Measurements from ENCODE around the gene WDR37.

The WDR37 gene

GRCh38 chr10:1130995-1131790, 75.0 kb downstream of the WDR37 start:
- FAIRE-seq, result no peak

GRCh38 chr10:1132584-1132983, 76.4 kb downstream of the WDR37 start:
- no peak for FAIRE-seq

- FAIRE-seq, result no peak
These were observed 77.4 kb downstream of the WDR37 start for GRCh38 chr10:1133495-1134045.

DNA sequence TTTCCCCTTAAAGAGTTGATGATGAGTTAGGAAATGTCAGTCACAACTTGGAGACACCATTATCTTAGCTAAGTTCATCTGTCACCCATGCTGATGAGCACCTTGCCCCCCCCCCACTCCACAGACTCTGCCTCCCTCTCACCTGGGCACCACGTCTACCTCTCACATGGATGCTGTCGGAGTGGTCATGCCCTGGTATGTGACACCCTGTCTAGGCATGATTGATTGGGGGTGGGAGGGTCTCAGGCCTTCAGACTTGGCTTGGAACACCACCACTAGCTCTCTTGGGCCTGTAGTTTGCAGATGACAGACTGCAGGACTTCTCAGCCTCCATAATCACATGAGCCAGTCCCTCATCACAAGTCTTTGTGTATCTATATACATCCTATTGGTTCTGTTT, 78.0 kb downstream of the WDR37 start:
- no peak for FAIRE-seq

DNA sequence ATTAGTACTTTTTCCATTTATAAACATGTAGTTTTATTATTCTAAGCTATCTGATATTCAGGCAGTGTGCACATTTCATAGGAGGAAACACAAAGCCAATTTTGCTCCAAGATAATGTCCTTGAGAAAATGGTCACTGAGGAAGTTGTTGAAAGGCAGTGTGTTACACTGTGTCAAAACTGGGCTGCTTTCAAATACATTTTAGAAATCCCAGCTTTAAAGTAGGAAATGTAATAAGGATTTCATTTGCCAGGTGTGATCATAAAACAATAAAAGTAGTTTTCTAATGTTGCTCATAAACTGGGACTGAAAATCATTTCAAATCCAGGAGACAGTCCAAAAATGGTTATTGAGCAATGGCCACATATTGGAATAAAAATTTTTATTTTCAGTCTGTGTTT, 80.1 kb downstream of the WDR37 start:
- no peak for FAIRE-seq

GRCh38 chr10:1137499-1138163, 81.4 kb downstream of the WDR37 start:
- FAIRE-seq, result no peak

GRCh38 chr10:1138529-1138928, 82.3 kb downstream of the WDR37 start:
- FAIRE-seq, result no peak

DNA sequence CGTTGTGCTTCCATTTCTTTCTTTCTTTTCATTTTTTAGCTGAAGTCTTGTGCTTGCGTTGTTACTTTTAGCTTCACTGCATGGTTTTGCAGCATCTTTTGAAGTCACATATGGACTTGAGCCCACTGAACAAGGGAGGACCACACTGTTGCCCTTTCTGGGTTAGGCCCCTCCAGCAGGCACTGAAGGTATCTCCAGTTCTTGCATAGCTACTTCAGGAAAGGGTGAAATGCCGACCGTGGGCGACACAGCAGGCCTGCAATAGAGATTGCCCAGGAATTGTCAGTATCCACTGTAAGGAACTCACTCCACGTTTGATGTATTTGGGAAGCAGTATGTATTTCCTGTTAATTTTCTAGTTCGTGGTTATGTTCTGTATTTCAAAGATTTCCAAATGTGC, 85.1 kb downstream of the WDR37 start:
- no peak for FAIRE-seq

DNA sequence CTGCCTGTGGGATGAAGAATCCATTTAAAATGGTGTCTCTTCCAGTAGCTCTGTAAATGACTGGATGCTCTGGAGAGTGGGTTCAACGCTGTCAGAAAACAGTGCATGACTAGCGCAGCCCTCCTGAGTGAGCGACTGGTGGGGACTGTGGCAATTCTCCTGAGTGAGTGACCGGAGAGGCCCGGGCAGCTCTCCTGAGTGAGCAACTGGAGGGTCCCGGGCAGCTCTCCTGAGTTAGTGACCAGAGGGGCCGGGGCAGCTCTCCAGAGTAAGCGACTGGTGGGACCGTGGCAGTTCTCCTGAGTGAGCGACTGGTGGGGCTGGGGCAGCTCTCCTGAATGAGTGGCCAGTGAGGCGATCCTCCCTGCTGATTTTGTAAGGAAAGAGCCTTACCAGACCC, 85.5 kb downstream of the WDR37 start:
- no peak for FAIRE-seq

DNA sequence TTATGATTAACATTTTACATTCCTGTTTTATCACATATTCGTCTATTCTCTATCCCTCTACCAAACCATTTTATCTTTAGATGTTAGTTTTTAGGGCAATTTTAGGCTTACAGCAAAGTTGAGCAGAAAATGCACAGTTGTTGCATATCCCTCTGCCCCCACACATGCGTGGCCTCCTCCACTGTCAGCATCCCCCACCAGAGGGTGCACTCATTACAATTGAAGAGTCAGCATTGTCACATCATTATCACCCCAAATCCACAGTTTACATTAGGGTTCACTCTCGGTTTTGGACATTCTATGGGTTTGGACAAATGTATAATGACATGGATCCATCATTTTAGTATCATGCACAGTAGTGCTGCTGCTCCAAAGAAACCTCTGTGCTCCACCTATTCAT, 86.4 kb downstream of the WDR37 start:
- FAIRE-seq, result no peak

DNA sequence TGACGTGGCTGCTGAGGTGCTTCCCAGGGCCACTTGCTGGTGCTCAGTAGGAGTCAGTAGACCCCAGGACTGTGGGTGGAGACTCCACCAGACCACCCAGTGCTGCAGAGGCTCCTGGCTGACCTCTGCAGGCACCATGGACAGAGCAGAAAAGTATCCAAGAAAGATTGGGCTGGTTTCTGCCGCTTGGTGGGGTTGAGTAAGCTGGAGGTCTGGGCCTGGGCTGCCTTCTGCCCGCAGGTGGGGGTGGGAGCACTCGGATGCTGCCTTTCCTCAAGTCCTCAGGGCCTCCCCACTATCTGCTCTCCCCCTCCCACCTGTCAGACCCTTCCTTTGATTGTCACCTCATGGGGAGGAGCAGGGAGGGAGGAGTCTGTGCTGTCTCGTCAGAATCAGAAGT, 91.6 kb downstream of the WDR37 start:
- FAIRE-seq, result no peak

DNA sequence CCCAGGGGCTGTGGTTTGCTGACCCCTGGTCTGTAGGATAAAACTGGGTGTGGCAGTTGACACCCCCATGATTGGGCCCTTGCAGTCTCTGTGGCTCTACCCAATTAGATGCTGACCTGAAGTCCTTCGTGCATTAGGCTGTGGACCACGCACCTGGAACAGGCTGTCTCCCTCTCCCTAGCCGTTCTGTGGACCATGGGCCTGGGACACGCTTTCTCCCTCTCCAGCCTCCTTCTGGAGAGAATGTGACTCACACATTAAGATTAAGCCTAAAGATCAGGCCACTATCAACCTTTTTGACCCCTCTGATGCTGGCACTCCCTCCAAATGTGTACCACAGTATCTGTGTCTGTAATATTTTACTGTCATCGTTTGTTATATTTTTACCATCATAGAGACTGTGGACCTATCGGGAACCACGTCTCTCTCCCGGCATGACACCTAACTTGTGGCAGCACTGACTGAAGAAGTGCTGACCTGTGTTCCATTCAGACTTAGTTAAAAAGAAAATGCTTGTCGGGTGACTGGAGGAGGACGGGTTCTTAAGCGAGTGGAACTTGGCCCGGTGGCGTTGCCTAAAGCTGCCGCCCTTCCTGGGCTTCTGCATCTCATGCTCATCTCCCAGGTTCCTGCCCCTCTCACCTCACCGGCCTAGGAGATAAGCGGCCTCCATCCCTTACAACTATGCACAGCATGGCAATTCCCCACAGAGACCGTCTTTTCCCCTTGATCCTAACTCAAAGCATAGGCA, 92.8 kb downstream of the WDR37 start:
- no peak for FAIRE-seq

GRCh38 chr10:1149793-1150637, 93.8 kb downstream of the WDR37 start:
- no peak for FAIRE-seq

DNA sequence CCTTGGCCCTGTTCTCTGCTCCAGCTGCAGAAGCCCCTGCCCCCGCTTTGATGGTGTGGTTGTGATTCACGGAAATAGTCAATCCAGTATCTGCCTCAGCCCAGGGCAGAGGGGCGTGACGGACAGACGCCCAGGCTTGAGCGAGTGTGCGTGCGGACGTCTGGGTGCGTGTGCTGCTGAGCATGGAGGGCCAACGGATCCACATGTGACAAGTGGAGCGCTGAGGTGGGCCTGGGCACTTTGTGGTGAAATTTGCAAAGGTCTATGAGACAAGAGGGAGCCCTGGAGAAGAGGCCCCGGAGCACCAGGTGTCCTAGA, 94.4 kb downstream of the WDR37 start:
- FAIRE-seq, result no peak

DNA sequence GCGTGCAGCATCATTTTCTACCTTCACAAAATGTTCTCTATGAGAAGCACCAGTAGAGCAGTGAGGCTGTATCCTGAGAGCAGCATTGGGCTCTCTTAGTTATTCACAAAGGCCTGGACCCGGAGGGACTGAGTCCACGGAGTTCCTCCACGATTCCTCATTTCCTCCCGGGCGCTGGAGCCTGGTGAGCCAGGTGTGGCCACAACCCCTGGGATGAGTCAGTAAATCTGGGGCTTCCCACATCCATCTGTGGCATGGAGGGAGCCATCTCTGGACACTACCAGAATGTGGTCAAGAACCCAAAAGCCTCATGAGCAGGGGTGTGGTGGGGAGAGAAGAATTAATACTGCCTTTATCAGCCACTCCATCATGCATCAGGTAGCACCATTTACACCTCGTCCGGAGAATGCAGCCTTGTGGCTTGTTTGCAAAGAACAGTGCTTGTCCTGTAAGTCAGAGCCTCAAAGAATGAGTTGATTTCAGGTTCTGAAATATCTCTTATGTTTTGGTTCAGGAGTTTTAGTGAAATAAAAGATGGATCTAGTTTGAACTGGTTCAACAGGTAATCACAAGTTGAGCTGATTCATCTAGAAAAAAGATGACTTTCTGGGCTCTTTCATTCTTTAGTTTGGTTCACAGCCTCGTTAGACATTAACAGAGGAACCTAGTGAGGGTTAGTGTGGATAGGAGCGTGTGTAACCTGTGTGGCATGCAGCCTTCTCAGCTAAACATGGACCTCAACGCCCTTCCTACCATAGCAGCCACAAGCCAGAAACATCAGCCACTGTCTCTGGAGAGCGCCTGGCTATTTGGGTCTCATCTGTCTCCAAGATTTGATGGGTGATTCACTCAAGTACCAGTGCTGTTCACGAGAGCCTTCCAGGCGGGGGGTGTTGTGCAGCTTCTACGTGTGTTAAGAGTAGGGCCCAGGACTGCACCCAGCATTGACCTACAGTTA, 95.2 kb downstream of the WDR37 start:
- no peak for FAIRE-seq

DNA sequence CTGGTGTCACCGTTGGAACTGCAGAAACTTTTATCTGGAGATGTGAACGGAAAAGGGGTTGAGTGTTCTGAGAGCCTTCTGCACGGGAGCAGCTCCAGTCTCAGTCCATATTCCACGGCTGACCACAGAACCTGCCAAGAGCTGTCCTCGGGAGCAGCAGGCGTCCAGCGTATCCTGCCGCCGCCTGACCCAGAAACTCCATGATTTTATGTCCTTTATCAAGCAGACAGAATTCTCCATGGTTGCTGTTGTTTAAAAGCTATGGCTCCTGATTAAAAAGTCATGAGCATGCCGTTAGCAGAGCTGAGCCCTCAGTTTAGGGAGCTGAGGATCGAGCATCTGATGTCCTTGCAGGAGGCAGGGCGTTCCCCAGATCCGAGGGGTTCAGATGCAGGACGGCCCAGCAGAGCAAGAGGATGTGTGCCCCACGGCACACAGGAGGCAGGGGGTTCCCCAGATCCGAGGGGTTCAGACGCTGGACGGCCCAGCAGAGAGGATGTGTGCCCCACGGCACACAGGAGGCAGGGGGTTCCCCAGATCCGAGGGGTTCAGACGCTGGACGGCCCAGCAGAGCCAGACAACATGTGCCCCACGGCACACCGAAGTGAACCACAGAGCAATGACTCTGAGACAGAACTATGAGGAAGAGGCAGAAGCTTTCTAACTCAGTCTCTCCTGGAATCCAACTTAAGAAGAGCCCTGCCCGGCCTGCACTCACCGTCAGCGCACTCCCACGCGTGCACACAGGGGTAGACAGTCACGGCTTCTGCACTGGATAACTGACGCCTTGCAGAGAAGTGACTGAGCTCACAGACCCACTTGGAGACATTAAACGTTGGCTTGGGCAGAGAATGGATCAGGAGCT, 96.4 kb downstream of the WDR37 start:
- FAIRE-seq, result no peak

DNA sequence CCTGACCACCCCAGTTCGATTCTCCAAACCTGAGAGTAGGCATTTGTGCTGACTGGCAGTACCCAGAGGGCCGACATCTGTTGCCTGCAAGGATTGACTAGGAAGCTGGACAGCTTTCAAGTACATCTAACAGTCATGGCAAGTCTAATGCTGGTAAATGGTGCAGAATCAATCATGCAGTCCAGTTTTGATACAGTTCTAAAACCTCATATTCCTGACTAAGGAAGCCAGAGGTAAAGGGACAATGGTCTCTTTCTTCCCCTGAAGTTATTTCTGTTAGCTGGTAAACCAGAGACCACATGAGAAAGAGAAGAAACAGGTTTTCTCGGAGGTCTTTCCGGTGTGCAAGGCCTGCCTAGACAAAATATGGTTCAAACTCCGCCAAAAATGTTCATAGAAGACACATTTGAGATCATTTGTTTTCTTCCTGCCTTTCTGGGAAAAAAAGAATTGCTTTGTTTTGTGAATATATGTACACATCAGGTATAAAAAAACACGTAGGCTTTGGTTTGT, 97.1 kb downstream of the WDR37 start:
- FAIRE-seq, result no peak

GRCh38 chr10:1153805-1154351, 97.7 kb downstream of the WDR37 start:
- no peak for FAIRE-seq

DNA sequence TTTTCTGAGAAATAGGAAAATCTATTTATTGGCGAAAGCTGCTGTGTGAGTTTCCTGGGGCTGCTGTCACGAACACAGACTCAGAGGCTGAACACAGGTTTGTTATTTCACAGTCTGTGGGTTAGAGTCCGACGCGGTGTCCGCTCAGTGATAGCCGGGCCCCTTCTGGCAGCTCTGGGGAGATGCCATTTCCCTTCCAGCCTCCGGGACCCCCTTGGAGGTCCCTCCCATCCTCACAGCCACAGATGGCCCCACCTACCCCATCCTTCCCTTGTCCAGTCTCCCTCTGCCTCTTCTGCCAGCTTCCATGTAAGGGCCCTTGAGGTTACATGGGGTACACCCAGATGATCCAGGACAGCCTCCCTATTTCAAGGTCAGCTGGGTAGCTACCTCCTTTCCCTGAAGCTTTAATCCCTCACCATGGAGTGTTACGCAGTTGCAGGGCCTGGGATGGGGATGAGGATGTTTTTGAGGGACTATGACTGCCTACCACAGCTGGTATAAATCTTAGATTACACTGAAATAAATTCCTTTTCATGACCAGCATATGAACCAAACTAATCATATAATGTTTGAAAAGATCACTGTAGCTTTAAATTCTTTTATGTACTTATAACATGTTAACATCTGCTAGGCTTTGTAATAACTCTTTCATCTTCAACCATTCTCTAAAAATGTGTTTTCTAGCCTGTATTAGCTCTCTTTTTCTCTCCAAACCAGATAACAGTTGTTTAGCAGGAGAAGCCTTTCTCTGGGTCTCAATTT, 98.5 kb downstream of the WDR37 start:
- FAIRE-seq, result no peak

Data from TTC549 (cell line).